Stimulated activated CD8-positive, alpha-beta memory T cell treated with anti-CD3 and anti-CD28 coated beads, Interleukin-12 subunit alpha, Interleukin-12 subunit beta, amount 100 ng/mL, for 24 hours (primary cell): Measurements from ENCODE around the gene ADAMTS16.

Experiments used
- DNase-seq: peaks from one replicate; pipeline ENCODE4 v3.0.0-alpha.2; 2020; ENCODE audit errors: extremely low read depth

Gene ADAMTS16

GRCh38 chr5:5183189-5183699 is 43.1 kb downstream of the ADAMTS16 start:
- DNase-seq: no peak

GRCh38 chr5:5183933-5184332 is 43.8 kb downstream of the ADAMTS16 start:
- DNase-seq: no peak

GRCh38 chr5:5188376-5189050 is 48.4 kb downstream of the ADAMTS16 start:
- DNase-seq: no peak

- no peak for DNase-seq
These were observed 48.9 kb downstream of the ADAMTS16 start for GRCh38 chr5:5189051-5189430.

- DNase-seq: no peak
These were observed 51.8 kb downstream of the ADAMTS16 start for GRCh38 chr5:5191906-5192305.

- no peak for DNase-seq
These were observed 52.6 kb downstream of the ADAMTS16 start for GRCh38 chr5:5192681-5193080.

GRCh38 chr5:5195128-5195918 is 55.2 kb downstream of the ADAMTS16 start:
- no peak for DNase-seq

GRCh38 chr5:5198135-5198534 is 58.0 kb downstream of the ADAMTS16 start:
- DNase-seq: no peak

GRCh38 chr5:5198815-5199214 is 58.7 kb downstream of the ADAMTS16 start:
- DNase-seq: no peak

GRCh38 chr5:5199495-5199894 is 59.4 kb downstream of the ADAMTS16 start:
- DNase-seq: no peak

GRCh38 chr5:5200133-5200532 is 60.0 kb downstream of the ADAMTS16 start:
- no peak for DNase-seq

- no peak for DNase-seq
These were observed 62.2 kb downstream of the ADAMTS16 start for GRCh38 chr5:5202321-5202720.

GRCh38 chr5:5203451-5203850 is 63.3 kb downstream of the ADAMTS16 start:
- no peak for DNase-seq

- DNase-seq: no peak
These were observed 67.7 kb downstream of the ADAMTS16 start for GRCh38 chr5:5207828-5208227.

- DNase-seq: no peak
These were observed 69.0 kb downstream of the ADAMTS16 start for GRCh38 chr5:5209089-5209488.

GRCh38 chr5:5209510-5210286 is 69.6 kb downstream of the ADAMTS16 start:
- no peak for DNase-seq

- no peak for DNase-seq
These were observed 77.2 kb downstream of the ADAMTS16 start for GRCh38 chr5:5217371-5217770.

GRCh38 chr5:5218396-5218795 is 78.3 kb downstream of the ADAMTS16 start:
- DNase-seq: no peak

- no peak for DNase-seq
These were observed 79.4 kb downstream of the ADAMTS16 start for GRCh38 chr5:5219541-5219940.

GRCh38 chr5:5220901-5221631 is 80.9 kb downstream of the ADAMTS16 start:
- DNase-seq: no peak

GRCh38 chr5:5221724-5222123 is 81.6 kb downstream of the ADAMTS16 start:
- no peak for DNase-seq

- no peak for DNase-seq
These were observed 91.4 kb downstream of the ADAMTS16 start for GRCh38 chr5:5231576-5231975.
